Sigmoid colon (tissue), 4 donors: Measurements from ENCODE around the gene FCN2.

Source experiments
- EP300 ChIP-seq, 4 donors: sonication (generic); formaldehyde crosslinking; IDR thresholded peaks; one replicate each; pipeline ENCODE4 v1.6.1; 2017; ENCODE audit warnings: antibody characterized with exemption in 4 of 4
- POLR2A ChIP-seq, 2 donors: fragments of 450-650 bp; IDR thresholded peaks; one replicate each; pipeline ENCODE4 v1.6.1; 2016; ENCODE audit warnings: antibody characterized with exemption in 2 of 2, mild to moderate bottlenecking in 2 of 2, moderate library complexity in 2 of 2
- POLR2AphosphoS5 ChIP-seq, 4 donors: sonication (generic); formaldehyde crosslinking; IDR thresholded peaks; one replicate each; pipeline ENCODE4 v1.6.1; 2017; ENCODE audit warnings: antibody characterized with exemption in 4 of 4
- TF ChIP-seq, protein P1 (sequence below), 4 experiments: fragments of 450-650 bp in 3 of 4; fragments of 200-600 bp in 1 of 4; IDR thresholded peaks; one replicate each; pipeline ENCODE4 v1.5.1; 2016 to 2019; ENCODE audit warnings: antibody characterized with exemption in 4 of 4, mild to moderate bottlenecking in 3 of 4, moderate library complexity in 2 of 4

DNA sequence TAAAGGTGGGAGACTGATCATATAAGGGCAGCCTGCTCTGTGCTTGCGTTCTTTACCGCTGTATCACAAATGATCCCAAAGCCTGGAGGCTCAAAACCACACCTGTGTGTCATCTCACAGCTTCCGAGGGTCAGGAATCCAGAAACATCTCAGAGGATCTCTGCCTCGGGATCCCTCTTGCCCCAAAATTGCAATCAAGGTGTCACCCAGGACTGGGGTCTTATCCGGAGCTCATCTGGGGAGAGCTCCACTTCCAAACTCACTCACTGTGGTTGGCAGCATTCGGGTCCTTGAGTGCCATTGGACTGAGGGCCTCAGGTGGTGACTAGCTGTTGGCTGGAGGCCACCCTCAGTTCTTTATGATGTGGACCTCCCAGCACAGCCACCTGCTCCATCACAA lies 26.7 kb upstream of the FCN2 start:
- TF ChIP-seq, protein P1, sequence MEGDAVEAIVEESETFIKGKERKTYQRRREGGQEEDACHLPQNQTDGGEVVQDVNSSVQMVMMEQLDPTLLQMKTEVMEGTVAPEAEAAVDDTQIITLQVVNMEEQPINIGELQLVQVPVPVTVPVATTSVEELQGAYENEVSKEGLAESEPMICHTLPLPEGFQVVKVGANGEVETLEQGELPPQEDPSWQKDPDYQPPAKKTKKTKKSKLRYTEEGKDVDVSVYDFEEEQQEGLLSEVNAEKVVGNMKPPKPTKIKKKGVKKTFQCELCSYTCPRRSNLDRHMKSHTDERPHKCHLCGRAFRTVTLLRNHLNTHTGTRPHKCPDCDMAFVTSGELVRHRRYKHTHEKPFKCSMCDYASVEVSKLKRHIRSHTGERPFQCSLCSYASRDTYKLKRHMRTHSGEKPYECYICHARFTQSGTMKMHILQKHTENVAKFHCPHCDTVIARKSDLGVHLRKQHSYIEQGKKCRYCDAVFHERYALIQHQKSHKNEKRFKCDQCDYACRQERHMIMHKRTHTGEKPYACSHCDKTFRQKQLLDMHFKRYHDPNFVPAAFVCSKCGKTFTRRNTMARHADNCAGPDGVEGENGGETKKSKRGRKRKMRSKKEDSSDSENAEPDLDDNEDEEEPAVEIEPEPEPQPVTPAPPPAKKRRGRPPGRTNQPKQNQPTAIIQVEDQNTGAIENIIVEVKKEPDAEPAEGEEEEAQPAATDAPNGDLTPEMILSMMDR (IDR thresholded peaks at IDR 0.05) = no peak
- TF ChIP-seq EP300 (IDR thresholded peaks at IDR 0.05) (no peak), POLR2AphosphoS5 (IDR thresholded peaks at IDR 0.05) (no peak), POLR2A (IDR thresholded peaks at IDR 0.05) (no peak)
